HepG2 (cell line): Measurements from ENCODE around the gene CASS4. TPM values are rescaled to one million over a fixed set of nuclear protein-coding genes. Genes with fewer than 3 reads are reported as not detected.
A peak's percentile ranks its signal among the peaks of the same experiment; 100 is the strongest.

ENCODE experiments used
- ATF2 ChIP-seq: sonication (generic); formaldehyde crosslinking; IDR thresholded peaks from 2 replicates; pipeline ENCODE4 v1.4.0; 2020; ENCODE audit warnings: missing genetic modification reagents
- CCAR2 ChIP-seq: fragments of 200-400 bp; formaldehyde crosslinking; optimal IDR thresholded peaks from 2 replicates; pipeline ENCODE3; 2018; ENCODE audit warnings: low read depth, mild to moderate bottlenecking, low read length, moderate library complexity
- FLYWCH1 ChIP-seq: sonication (generic); formaldehyde crosslinking; IDR thresholded peaks from 2 replicates; pipeline ENCODE4 v1.8.1; 2023; ENCODE audit warnings: mild to moderate bottlenecking, missing genetic modification reagents
- MYC ChIP-seq: sonication (generic); formaldehyde crosslinking; IDR thresholded peaks from 2 replicates; pipeline ENCODE4 v1.9.0; 2021; ENCODE audit warnings: missing genetic modification reagents, borderline replicate concordance
- NFIB ChIP-seq: sonication (generic); formaldehyde crosslinking; IDR thresholded peaks from 2 replicates; pipeline ENCODE4 v1.9.0; 2021; ENCODE audit warnings: missing genetic modification reagents, mild to moderate bottlenecking, borderline replicate concordance
- PAXIP1 ChIP-seq: sonication (generic); formaldehyde crosslinking; conservative IDR thresholded peaks from 2 replicates; pipeline ENCODE4 v1.4.0; 2020; ENCODE audit warnings: mild to moderate bottlenecking, missing genetic modification reagents, moderate library complexity
- POLR2AphosphoS5 ChIP-seq: IDR thresholded peaks from 2 replicates; pipeline ENCODE4 v1.6.1; 2012; ENCODE audit warnings: low read depth, low read length
- RFXANK ChIP-seq: IDR thresholded peaks from 2 replicates; pipeline ENCODE4 v1.6.1; 2016
- TCF12 ChIP-seq, 2 experiments: fragments of 450-650 bp in 1 of 2; sonication (generic) in 1 of 2; formaldehyde crosslinking in 1 of 2; IDR thresholded peaks; 2 replicates each; pipeline versions ENCODE4 v1.6.1 to v1.8.0; 2017 to 2022; ENCODE audit warnings: antibody characterized with exemption in 1 of 2, mild to moderate bottlenecking in 1 of 2, missing genetic modification reagents in 1 of 2, moderate library complexity in 1 of 2
- TSC22D2 ChIP-seq: sonication (generic); formaldehyde crosslinking; IDR thresholded peaks from 2 replicates; pipeline ENCODE4 v1.5.1; 2020; ENCODE audit warnings: missing genetic modification reagents, mild to moderate bottlenecking, borderline replicate concordance
- YY1 ChIP-seq: IDR thresholded peaks from 2 replicates; pipeline ENCODE4 v1.6.1; 2011; ENCODE audit warnings: low read length, low read depth, moderate library complexity, mild to moderate bottlenecking; ENCODE audit not compliant: insufficient read depth, insufficient replicate concordance
- ZBTB34 ChIP-seq: sonication (generic); formaldehyde crosslinking; IDR thresholded peaks from 2 replicates; pipeline ENCODE4 v1.8.0; 2022; ENCODE audit warnings: mild to moderate bottlenecking, missing genetic modification reagents
- ZBTB7B ChIP-seq: sonication (generic); formaldehyde crosslinking; IDR thresholded peaks from 2 replicates; pipeline ENCODE4 v1.4.0; 2020; ENCODE audit warnings: missing genetic modification reagents
- ZNF180 ChIP-seq: sonication (generic); formaldehyde crosslinking; IDR thresholded peaks from 2 replicates; pipeline ENCODE4 v1.4.0; 2020; ENCODE audit warnings: low read depth, missing genetic modification reagents, borderline replicate concordance
- ZNF263 ChIP-seq: sonication (generic); formaldehyde crosslinking; IDR thresholded peaks from 2 replicates; pipeline ENCODE4 v1.4.0; 2020; ENCODE audit warnings: missing genetic modification reagents
- ZNF33B ChIP-seq: sonication (generic); formaldehyde crosslinking; IDR thresholded peaks from 2 replicates; pipeline ENCODE4 v1.5.1; 2020; ENCODE audit warnings: mild to moderate bottlenecking, missing genetic modification reagents
- ZNF513 ChIP-seq: sonication (generic); formaldehyde crosslinking; conservative IDR thresholded peaks from 2 replicates; pipeline ENCODE4 v1.5.0; 2020; ENCODE audit warnings: missing genetic modification reagents
- ZNF737 ChIP-seq: sonication (generic); formaldehyde crosslinking; IDR thresholded peaks from 2 replicates; pipeline ENCODE4 v1.5.0; 2020; ENCODE audit warnings: missing genetic modification reagents, mild to moderate bottlenecking, borderline replicate concordance
- ZNF749 ChIP-seq: sonication (generic); formaldehyde crosslinking; IDR thresholded peaks from 2 replicates; pipeline ENCODE4 v1.8.0; 2022; ENCODE audit warnings: mild to moderate bottlenecking, missing genetic modification reagents, moderate library complexity, borderline replicate concordance
- ZNF816 ChIP-seq: sonication (generic); formaldehyde crosslinking; IDR thresholded peaks from 2 replicates; pipeline ENCODE4 v1.8.0; 2022; ENCODE audit warnings: missing genetic modification reagents, mild to moderate bottlenecking, borderline replicate concordance
- polyA plus RNA-seq, 8 experiments: library from polyadenylated mRNA; depleted of rRNA in 3 of 8; stranded (reverse) in 7 of 8; unstranded in 1 of 8; fragments of >200 nt; fragmentation: Illumina TruSeq in 4 of 8; extraction: Trizol in 4 of 8; gene quantifications; 2 replicates each; pipeline versions ENCODE4 v1.2.1 to v1.2.3, GENCODE V29; 2011 to 2016; ENCODE audit warnings: low read depth in 4 of 8, missing spikeins in 1 of 8, mixed read lengths in 1 of 8; ENCODE audit not compliant: insufficient read depth in 1 of 8
- total RNA-seq, 5 experiments: library from RNA; depleted of rRNA; stranded (reverse); fragments of >200 nt; fragmentation: Illumina TruSeq; extraction: Trizol; gene quantifications; 2 replicates each; pipeline ENCODE4 v1.2.3, GENCODE V29; 2016; ENCODE audit warnings: low read depth in 1 of 5

CASS4 gene
- total and polyA plus RNA-seq, 2 of the 13 experiments (the other 11 are each of a cell fraction or from before 2014, with no cell fraction given): 0.17 to 0.49 TPM

GRCh38 chr20:56468316-56469076, 56.4 kb downstream of the CASS4 start, which contains the start of gene RTF2 (continued):
- peak; percentile 63; the same call in 1 of the 2 replicates for TF ChIP-seq ZNF737 (CRISPR knock-in tag)
- no peak for TF ChIP-seq CCAR2
- peak; percentile 52 for TF ChIP-seq PAXIP1 (CRISPR knock-in tag)
- peak; percentile 82; the same call in 1 of the 2 replicates for TF ChIP-seq TSC22D2 (CRISPR knock-in tag)
- TF ChIP-seq ZNF180 (CRISPR knock-in tag): peak; percentile 78; the same call in 1 of the 2 replicates
- TF ChIP-seq NFIB (CRISPR knock-in tag): no peak
- TF ChIP-seq FLYWCH1 (CRISPR knock-in tag): no peak
- TF ChIP-seq ZNF816 (CRISPR knock-in tag): 0 out of 2 replicates have a peak, but pooled peaks have one; percentile 59
- TF ChIP-seq MYC (CRISPR knock-in tag): peak; percentile 97
- peak; percentile 95 for TF ChIP-seq POLR2AphosphoS5
- TF ChIP-seq ATF2: peak; percentile 83
- peak; percentile 94 for TF ChIP-seq RFXANK
- 0 out of 2 replicates have a peak, but pooled peaks have one; percentile 57 for TF ChIP-seq ZNF513 (CRISPR knock-in tag)
- peak; percentile 76; the same call in 1 of the 2 replicates for TF ChIP-seq ZNF749 (CRISPR knock-in tag)
- no peak for TF ChIP-seq TCF12 (IDR thresholded peaks at IDR 0.05)
- no peak for TF ChIP-seq TCF12 (CRISPR knock-in tag; IDR thresholded peaks at IDR 0.05)
- 0 out of 2 replicates have a peak, but pooled peaks have one; percentile 33 for TF ChIP-seq ZNF263 (CRISPR knock-in tag)
- no peak; the same call in 1 of the 2 replicates for TF ChIP-seq ZNF33B (CRISPR knock-in tag)
- TF ChIP-seq YY1: peak; percentile 80
- peak; percentile 76 for TF ChIP-seq ZBTB7B
- TF ChIP-seq ZBTB34 (CRISPR knock-in tag): no peak
